Stimulated activated CD8-positive, alpha-beta memory T cell treated with anti-CD3 and anti-CD28 coated beads, Interleukin-15, amount 100 ng/mL, for 4 hours (primary cell): ENCODE results near the gene EPHA8.

Source experiments
- DNase-seq, 2 donors: peaks; one replicate each; pipeline ENCODE4 v3.0.0-alpha.2; 2020; ENCODE audit warnings: low read depth in 2 of 2

The EPHA8 gene

DNA sequence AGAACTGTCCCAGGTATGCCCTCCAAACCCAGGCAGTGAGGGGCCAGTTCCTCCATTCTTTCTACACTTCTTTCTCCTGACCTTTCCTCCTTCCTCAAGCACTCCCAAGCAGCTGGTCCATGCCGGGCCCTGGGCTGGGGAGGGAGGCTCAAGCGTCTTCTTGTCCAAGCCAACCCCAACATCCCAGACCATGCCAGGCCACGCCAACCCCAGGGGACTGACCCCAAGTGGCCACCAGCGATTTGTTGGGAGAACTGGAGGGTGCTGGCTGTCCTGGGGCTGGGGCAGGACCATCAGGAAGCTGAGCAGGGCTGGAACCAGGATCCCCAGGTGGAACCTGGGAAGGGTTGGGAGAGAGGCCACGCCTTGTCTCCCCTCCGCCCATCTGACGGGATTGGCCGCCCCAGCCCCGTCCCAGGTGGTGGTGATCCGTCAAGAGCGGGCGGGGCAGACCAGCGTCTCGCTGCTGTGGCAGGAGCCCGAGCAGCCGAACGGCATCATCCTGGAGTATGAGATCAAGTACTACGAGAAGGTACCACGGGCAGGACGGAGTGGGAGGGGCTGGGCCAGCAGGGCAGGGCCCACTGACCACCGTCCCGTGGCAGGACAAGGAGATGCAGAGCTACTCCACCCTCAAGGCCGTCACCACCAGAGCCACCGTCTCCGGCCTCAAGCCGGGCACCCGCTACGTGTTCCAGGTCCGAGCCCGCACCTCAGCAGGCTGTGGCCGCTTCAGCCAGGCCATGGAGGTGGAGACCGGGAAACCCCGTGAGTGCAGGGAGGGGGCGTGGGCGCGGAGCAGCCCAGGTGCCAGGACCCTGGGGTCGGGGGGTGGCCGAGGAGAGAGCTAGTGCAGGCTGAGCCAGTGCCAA, 29.9 kb downstream of the EPHA8 start:
- DNase-seq: no peak

DNA sequence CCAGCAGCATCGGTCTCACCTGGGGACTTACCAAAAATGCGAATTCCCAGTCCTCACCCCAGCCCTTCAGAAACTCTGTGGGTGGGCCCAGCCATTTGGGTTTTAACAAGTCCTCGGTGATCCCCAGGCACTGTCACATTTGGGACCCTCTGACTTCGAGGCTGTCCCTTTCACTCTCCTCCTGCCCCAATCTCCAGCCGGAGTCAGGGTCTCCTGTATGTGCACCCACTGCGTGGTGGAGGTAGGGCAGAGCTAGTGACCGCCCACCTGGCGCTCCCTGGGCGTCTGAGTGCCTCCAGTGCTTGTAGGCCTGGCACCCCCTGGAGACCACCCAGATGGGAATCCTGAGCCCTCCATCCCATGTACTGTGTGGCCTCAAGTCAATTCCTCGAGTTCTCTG, 31.1 kb downstream of the EPHA8 start:
- no peak for DNase-seq

DNA sequence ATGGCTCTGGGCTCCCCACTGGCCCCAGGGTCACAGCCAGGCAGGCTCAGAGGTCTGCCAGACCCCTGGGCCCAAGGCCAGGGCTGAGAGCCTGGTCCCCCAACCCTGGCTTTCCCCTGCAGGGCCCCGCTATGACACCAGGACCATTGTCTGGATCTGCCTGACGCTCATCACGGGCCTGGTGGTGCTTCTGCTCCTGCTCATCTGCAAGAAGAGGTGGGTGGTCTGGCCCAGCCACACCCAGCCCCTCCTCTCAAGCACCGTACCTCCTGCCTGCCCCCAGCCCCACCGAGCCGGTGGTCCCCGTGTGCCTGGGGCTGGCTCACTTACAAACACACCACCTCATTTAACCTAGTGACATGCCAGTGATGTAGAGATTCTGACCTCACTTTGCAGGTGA, 31.8 kb downstream of the EPHA8 start:
- DNase-seq: no peak

DNA sequence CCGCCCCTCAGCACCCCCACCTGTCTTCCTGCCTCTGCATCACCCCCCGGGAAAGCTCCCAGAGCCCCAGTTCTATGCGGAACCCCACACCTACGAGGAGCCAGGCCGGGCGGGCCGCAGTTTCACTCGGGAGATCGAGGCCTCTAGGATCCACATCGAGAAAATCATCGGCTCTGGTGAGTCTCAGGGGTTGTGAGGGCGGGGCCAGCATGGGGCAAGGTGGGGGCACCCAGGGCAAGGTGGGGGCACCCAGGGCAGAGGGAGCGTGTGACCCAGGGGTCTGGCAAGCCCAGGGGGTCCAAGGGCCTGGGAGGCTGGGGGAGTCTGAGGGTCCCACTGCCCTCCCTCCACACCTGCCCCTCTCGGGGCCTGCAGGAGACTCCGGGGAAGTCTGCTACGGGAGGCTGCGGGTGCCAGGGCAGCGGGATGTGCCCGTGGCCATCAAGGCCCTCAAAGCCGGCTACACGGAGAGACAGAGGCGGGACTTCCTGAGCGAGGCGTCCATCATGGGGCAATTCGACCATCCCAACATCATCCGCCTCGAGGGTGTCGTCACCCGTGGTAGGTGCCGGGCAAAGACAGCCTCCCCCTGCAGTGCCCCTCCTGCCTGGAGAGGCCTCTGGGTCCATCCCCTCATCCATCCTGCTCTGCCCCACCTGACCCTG, 34.1 kb downstream of the EPHA8 start:
- no peak for DNase-seq

DNA sequence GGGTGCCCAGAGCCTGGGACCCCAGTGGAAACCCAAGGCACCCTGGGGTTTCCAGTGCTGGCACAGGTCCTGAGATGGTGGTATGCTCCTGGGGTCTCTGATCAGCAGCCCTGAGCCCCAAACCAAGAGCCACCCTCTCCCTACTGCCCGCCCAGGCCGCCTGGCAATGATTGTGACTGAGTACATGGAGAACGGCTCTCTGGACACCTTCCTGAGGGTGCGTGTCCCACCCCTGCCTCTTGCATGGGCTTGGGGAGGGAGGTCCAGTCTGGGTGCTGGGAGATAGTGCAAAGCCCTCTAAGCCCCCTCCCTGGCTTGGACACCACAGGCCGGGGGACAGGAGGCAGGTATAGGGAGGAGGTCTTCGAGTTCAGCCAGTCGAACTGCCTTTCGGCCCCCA, 34.7 kb downstream of the EPHA8 start:
- no peak for DNase-seq

DNA sequence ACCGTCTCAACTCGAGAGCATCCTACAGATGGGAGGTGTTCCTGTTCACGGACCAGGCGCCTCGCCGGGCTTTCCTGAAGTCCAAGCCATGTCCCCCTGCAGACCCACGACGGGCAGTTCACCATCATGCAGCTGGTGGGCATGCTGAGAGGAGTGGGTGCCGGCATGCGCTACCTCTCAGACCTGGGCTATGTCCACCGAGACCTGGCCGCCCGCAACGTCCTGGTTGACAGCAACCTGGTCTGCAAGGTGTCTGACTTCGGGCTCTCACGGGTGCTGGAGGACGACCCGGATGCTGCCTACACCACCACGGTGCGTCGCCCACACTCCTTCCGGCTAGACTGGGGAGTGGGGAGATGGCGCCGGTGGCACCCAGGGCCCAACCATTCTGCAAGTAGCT, 35.4 kb downstream of the EPHA8 start:
- DNase-seq: no peak

DNA sequence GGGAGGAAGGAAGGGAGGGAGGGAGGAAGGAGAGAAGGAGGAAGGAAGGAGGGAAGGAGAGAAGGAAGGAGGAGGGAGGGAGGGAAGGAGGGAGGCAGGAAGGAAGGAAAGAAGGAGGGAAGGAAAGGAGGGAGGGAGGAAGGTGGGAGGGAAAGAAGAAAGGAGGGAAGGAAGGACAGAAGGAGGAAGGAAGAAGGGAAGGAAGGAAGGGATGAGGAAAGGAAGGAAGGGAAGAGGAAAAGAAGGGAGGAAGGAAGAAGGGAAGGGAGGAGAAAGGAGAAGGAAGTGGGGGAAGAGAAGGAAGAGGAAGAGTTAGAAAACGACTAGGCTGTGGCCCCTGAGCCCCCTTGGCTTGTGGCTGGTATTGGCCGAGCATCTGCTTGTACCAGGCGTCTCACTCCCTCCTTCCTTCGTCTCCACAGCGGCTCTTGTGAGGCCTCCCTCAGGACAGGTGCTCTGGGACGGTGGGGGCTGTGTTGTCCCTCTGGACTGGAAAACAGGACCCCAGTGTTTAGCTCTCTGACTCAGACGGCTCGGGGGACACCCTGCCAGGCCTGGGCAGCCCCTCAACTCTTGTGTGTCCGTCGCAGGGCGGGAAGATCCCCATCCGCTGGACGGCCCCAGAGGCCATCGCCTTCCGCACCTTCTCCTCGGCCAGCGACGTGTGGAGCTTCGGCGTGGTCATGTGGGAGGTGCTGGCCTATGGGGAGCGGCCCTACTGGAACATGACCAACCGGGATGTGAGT, 37.0 kb downstream of the EPHA8 start:
- DNase-seq: no peak

DNA sequence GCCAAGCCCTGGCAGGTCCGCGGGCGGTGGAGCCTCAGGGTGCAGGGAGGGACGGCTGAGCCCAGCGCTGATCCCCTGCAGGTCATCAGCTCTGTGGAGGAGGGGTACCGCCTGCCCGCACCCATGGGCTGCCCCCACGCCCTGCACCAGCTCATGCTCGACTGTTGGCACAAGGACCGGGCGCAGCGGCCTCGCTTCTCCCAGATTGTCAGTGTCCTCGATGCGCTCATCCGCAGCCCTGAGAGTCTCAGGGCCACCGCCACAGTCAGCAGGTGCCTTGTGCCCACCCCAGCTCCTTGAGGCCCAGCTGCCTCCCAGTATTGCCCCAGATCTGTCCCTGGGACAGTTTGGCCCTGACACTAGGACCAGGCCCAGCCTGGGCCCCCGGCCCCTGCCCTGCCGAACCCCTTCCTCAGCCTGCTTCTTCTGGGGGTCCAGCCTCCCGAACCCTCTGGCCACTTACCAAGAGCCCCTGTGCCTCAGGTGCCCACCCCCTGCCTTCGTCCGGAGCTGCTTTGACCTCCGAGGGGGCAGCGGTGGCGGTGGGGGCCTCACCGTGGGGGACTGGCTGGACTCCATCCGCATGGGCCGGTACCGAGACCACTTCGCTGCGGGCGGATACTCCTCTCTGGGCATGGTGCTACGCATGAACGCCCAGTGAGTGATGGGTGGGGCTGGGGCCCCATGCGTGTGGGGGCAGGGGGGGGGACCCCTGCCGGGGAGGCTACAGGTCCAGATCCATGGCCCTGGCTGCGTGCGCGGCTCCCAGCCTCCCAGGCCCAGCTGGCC, 37.7 kb downstream of the EPHA8 start:
- no peak for DNase-seq

DNA sequence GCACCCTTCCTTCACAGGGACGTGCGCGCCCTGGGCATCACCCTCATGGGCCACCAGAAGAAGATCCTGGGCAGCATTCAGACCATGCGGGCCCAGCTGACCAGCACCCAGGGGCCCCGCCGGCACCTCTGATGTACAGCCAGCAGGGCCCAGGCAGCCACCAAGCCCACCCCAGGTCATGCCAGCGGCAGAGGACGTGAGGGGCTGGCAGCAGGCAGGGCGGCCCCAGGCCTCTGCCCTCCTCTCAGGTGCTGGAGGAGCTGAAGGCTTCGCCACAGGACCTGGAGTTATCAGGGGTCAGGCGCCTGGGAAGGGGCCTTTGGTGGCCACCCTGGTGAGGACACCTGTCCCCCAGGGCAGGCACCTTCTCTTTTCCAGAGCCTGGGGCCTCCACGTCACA, 38.3 kb downstream of the EPHA8 start:
- DNase-seq: no peak

DNA sequence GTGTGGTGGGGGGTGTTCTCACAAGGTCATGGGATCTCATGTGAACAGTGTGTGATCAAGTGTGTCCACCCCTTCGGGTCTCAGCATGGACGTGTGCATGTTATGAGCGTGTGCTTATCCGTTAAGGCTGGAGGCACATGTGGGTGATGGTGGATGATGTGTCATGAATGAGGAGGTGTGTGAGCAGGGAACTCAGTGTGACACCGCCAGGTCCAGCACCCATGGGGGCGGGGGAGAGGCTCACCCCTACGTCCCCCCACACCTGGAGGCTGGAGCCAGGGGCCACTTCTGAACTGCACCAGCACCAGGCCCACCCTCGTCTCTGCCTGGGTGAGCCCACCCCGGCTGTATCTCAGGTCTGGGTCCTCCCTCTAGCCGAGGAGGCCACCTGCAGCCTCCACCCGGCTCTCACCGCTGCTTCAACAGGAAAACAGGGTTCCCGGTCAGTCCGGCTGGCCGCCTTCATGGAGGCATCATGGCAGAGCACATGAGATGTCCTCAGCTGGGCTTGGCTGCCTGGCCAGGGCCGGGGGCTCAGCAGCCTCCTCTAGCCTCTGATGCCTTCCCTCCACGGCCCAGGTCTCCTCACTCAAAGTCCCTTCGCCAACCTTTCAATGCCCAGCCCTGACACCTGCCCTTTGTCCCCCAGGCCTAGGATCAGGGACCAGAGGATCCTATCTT, 38.9 kb downstream of the EPHA8 start:
- DNase-seq: no peak

DNA sequence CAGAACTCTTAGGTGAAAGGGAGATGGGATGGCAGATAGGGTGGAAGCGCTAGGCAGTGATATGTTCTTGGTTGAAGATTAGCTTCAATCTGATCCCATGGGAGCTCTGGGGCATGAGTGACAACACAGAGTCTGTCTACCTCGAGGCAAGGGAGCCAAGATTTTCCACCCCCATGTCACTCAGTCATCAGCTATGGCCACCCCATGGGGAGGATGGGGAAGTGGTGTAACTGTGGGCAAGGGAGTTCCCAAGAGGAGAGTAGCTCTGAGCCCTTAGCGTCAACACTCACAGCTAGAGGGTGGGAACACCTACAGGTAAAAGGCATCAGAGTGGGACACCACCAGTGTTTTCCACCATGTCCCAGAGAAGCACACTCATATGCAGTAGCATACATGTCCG, 42.9 kb downstream of the EPHA8 start:
- no peak for DNase-seq

DNA sequence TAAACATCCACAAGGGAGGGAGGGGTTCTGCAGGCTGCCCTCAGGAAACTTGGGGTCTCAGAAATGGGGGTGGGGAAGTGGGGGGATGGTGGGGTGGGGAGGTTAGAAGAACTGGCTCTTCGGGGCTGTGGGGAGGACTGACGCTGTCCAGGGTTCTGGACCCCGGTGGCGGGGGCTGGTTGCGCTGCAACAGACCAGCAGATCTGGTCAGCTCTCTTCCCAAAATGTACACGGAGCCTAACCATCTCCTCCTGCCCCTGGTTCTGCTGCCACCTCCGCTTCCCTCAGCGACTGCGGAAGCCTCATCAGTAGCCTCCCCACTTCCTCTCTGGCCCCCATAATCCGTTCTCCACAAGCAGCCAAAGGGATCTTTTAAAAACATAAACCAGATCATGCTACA, 43.9 kb downstream of the EPHA8 start:
- DNase-seq: no peak

DNA sequence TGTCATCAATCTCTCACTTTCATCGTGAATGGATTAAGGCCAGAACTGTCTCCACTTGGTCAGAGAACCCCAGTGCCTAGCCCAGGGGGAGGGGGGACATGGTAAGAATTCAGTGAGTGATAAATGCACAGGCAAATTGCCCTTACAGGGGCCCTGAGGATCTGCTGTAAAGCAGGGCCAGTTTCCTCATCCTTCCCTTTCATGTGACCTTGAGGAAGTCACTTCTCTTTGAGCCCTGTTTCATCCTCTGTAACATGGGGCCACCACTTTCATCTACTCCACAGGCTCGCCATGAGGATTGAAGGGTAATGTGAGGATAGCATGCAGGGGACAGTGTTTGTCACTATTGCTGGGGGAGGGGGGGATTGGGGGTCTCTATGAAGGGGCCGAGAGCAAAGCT, 45.1 kb downstream of the EPHA8 start:
- DNase-seq: no peak

DNA sequence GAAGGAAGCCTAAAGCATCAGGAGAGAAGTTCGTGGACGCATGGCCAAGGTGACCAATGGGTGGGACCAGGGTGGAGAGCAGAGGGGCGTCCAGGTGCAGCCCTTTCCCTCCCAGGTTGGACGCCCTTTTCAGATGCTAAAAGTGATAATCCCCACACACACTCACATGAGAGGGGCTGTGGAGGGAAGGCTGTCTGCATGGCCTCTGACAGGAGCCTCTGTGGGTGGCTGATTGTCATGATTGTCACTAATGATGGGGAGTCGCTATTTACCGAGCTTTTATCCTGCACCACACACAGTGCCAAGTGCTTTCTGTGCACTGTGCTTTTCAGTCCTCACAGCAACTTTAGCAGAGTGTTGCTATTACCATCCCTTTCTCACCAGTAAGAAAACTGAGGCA, 46.0 kb downstream of the EPHA8 start:
- DNase-seq: no peak

DNA sequence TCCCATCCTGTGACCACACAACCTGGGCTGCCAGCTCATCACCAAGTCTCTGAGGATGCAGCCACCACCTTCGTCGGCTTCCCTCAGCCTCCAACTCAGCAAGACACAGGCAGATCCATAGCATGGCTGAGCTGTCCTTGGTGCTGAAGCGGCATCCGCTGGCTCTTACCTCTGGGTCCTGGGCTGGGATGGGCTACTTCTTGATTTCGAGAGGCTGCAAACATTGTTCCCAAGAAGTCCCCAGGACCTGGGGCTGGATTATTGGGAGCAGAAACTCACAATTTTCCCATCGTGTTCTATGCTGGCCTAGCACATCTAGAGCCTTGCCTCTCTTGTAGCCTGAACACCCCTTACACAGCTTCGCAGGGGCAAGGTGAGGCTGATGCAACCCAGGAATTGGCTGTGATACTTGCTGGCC, 48.2 kb downstream of the EPHA8 start:
- no peak for DNase-seq

DNA sequence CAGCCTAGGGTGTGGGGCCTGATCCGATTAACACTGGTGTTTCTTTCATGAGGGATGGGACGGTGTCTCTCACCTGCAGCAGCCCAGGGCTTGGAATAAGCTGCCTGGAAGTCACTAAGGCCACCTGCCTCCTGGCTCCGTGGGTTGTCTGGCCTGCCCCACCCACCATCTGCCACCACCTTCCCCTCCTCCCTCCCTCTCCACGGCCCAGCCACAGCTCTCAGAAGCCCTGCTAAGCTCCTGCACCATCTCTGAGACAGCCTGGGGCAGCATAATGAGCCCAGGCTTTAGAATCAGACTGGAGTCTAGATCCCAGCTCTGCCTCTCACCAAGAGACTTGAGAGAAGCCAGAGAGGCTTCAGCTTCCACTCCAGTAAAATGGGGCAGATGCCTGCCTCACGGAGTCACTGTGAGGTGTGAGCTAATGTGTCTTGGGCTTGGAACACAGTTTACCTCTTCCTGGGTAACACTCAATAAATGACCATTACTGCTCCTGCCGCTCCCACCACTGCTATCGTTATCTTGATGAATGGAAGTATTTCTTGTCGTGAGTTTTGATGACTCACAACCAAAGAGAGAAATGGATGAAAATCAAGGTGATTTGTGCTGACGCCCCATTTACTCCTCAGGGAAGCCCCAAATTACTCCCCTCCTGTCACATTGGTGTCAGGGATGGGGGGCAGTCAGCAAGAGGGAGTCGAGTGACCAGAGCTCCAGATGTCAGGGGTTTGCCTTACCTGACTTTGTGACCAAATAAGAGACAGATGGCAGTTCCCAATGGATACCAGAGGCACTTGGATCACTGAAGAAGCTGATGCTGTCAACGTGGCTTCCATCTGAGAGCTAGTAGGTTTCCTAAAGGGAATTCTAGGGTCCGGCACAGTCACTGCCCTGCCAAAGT, 49.6 kb downstream of the EPHA8 start:
- DNase-seq: no peak

DNA sequence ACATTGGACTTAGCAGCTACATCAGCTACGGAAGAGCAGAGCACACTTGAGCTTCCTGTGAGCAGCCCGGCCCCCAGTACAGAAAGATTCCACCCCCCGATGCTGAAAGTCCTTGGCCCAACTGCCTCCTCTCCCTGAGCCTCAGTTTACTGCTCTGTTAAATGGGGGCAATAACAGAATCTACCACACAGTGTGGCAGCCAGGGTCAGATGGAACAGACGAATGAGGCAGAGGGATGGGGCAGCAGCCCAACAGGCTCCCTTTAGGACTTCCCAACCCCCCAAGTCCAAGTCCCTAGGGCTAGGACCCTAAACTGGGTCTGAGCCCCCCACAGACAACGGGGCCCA, 50.3 kb downstream of the EPHA8 start:
- no peak for DNase-seq

DNA sequence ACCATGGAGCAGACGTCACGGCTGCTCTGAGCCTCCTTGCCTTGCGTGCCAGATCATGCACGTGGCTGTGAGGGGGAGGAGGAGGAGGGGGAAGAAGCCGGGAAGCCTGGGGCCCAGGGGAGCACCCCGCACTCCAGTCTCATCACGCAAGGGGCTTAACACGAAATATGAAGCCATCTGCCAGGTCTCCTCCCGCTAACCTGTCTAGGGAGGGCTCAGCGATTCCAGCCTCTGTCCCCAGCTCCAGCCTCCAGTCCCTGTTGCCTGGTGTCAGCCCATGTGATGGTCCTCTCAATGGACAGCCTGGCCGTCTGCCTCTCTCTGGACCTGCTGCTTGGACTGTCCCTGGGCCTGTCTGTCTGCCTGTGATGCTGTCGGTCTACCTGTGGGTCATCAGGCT, 50.7 kb downstream of the EPHA8 start:
- DNase-seq: no peak

DNA sequence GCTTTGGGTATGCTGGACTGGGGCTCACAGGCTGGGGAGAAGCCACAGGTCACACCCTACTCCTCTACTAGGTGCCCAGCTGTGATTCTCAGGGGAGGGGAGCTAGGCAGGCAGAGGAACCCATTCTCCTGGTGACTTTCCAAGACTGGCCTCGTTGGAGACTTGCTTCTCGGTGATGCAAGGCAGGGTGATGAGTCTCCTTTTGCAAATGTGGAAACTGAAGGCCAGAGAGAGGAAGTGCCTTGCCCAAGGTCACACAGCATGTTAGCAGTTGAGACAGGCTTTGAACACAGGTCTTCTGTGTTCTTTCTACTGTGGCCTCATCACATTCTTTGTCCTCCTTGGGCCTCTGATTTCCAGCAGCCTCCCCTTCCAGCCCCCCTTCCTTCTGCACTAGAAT, 52.6 kb downstream of the EPHA8 start:
- no peak for DNase-seq

DNA sequence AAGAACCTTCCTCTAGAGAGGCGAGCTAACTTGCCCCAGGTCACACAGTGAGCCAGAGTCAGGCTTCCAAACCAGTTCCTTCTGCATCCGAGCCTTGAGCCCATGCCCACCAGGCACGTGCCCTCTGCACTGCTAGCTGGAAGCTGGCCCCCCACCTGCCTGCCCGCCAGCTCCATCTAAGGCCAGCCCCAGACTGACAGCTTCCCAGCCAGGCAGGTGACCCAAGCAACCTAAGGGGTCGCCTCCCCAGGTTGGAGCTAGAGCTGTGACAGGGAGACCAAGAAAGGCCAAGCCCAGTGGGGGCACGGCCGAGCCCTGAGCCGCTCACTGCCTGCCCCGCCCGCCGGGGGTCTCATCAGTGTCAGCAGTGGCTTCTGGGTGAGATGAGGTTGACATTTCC, 53.3 kb downstream of the EPHA8 start:
- DNase-seq: no peak
